K562 (cell line): ENCODE measurements around the gene MPZL1. TPM values are rescaled to one million over a fixed set of nuclear protein-coding genes. Genes with fewer than 3 reads are reported as not detected.

ENCODE experiments used
- CREBBP ChIP-seq: IDR thresholded peaks from one replicate; pipeline ENCODE4 v1.6.1; 2012; ENCODE audit warnings: low read depth, mild to moderate bottlenecking, control low read depth, inconsistent platforms, low read length
- CREM ChIP-seq: IDR thresholded peaks from 2 replicates; pipeline ENCODE4 v1.6.1; 2014; ENCODE audit warnings: antibody characterized with exemption, low read depth
- DMBX1 ChIP-seq: fragments of 250-450 bp; sonication (Bioruptor Pico); IDR thresholded peaks from 2 replicates; pipeline ENCODE4 v1.8.0; 2022; ENCODE audit warnings: inconsistent platforms, mild to moderate bottlenecking, moderate library complexity, borderline replicate concordance
- FOSL1 ChIP-seq: fragments of 200-800 bp; sonication (Bioruptor generic); conservative IDR thresholded peaks from 2 replicates; pipeline ENCODE4 v1.6.1; 2016; ENCODE audit warnings: missing genetic modification characterization, missing compliant biosample characterization
- FOXM1 ChIP-seq, 2 experiments: fragments of 450-650 bp in 1 of 2; sonication (generic) in 1 of 2; formaldehyde crosslinking in 1 of 2; IDR thresholded peaks; 2 replicates each; pipeline versions ENCODE4 v1.6.1 to v1.9.0; 2017 to 2022; ENCODE audit warnings: low read depth in 2 of 2, mild to moderate bottlenecking in 2 of 2, missing genetic modification reagents in 1 of 2, moderate library complexity in 1 of 2
- OTX1 ChIP-seq: fragments of 450-650 bp; formaldehyde crosslinking; IDR thresholded peaks from 2 replicates; pipeline ENCODE4 v1.4.0; 2022; ENCODE audit warnings: mild to moderate bottlenecking
- POLR3G ChIP-seq: IDR thresholded peaks from 2 replicates; pipeline ENCODE4 v1.6.1; 2011; ENCODE audit not compliant: insufficient read length, insufficient replicate concordance; ENCODE audit errors: extremely low read depth
- XRCC5 ChIP-seq: fragments of 200-400 bp; formaldehyde crosslinking; IDR thresholded peaks from 2 replicates; pipeline ENCODE4 v1.6.1; 2017; ENCODE audit warnings: low read depth, mild to moderate bottlenecking, low read length
- ZBTB1 ChIP-seq: sonication (generic); formaldehyde crosslinking; IDR thresholded peaks from 2 replicates; pipeline ENCODE4 v1.8.1; 2023; ENCODE audit warnings: missing genetic modification reagents, low read depth, mild to moderate bottlenecking, borderline replicate concordance
- ZNF830 ChIP-seq: fragments of 250-450 bp; sonication (Bioruptor Pico); IDR thresholded peaks from 2 replicates; pipeline ENCODE4 v1.5.0; 2021; ENCODE audit warnings: mild to moderate bottlenecking
- polyA plus RNA-seq, 8 experiments: library from polyadenylated mRNA; depleted of rRNA in 4 of 8; stranded (reverse) in 5 of 8; unstranded in 3 of 8; fragments of >200 nt; fragmentation: Nextera tagmentation in 2 of 8; fragmentation: Illumina TruSeq in 1 of 8; extraction: Ambion mirVana in 2 of 8; extraction: Trizol in 1 of 8; gene quantifications; 2 replicates each; pipeline versions ENCODE4 v1.2.1 to v1.2.3, GENCODE V29; 2011 to 2014; ENCODE audit warnings: inconsistent platforms in 1 of 8, missing spikeins in 1 of 8
- total RNA-seq, 7 experiments: library from RNA; depleted of rRNA in 6 of 7; stranded (reverse); fragments of >200 nt in 6 of 7; fragmentation: Illumina TruSeq in 2 of 7; extraction: Trizol in 2 of 7; gene quantifications; 2 replicates each; pipeline versions ENCODE4 v1.2.1 to v1.2.3, GENCODE V29; 2011 to 2021; ENCODE audit warnings: low replicate concordance in 1 of 7
- TF ChIP-seq, protein P1 (sequence below): fragments of 250-450 bp; sonication (Bioruptor Pico); IDR thresholded peaks from 2 replicates; pipeline ENCODE4 v1.5.0; 2022; ENCODE audit warnings: mild to moderate bottlenecking
- TF ChIP-seq, protein P2 (sequence below): fragments of 450-650 bp; IDR thresholded peaks from 2 replicates; pipeline ENCODE4 v1.6.1; 2017; ENCODE audit warnings: antibody characterized with exemption
- TF ChIP-seq, protein P3 (sequence below), 2 experiments: fragments of 450-650 bp; IDR thresholded peaks; 2 replicates each; pipeline ENCODE4 v1.6.1; 2018; ENCODE audit warnings: mild to moderate bottlenecking in 2 of 2, low read depth in 1 of 2; ENCODE audit not compliant: partially characterized antibody in 2 of 2
- TF ChIP-seq, protein P4 (sequence below): fragments of 450-650 bp; IDR thresholded peaks from 2 replicates; pipeline ENCODE4 v1.6.1; 2016; ENCODE audit warnings: antibody characterized with exemption
- TF ChIP-seq, protein P5 (sequence below): sonication (generic); formaldehyde crosslinking; IDR thresholded peaks from 2 replicates; pipeline ENCODE4 v1.8.0; 2022; ENCODE audit warnings: missing genetic modification reagents, mild to moderate bottlenecking, borderline replicate concordance
- TF ChIP-seq, protein P6 (sequence below): fragments of 450-650 bp; IDR thresholded peaks from 2 replicates; pipeline ENCODE4 v1.6.1; 2016; ENCODE audit warnings: missing biosample characterization, missing genetic modification characterization

Gene MPZL1
- total and polyA plus RNA-seq, 9 of the 15 experiments (the other 6 are each of a cell fraction or from before 2014, with no cell fraction given) = 14.5 to 153 (median 66.5) TPM

DNA sequence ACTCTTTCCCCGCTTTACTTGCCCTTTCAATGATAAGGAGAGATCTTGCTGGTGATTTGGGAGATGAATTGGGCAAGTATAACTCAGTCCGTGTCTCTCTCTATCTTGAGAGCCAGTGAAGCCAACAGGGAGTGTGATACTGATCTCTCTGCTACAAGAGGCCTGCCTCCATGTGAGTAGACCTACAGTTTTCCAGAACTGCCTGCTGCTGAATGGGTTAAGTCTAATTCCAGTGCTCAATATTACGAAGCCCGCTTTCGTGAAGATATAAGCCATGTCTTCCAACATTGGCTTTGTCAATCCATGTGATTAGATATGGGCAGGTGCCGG is 99.5 kb downstream of the MPZL1 start (continued):
- no peak for TF ChIP-seq POLR3G
- 0 out of 2 replicates have a peak, but pooled peaks have one; percentile 0 for TF ChIP-seq FOSL1 (tag)
- TF ChIP-seq FOXM1 (IDR thresholded peaks at IDR 0.05; ENCODE audit: low read depth) = no peak
- TF ChIP-seq FOXM1 (CRISPR knock-in tag; IDR thresholded peaks at IDR 0.05; ENCODE audit: low read depth) = no peak
- peak; percentile 46; the same call in 1 of the 2 replicates for TF ChIP-seq DMBX1 (CRISPR knock-in tag)
- no peak for TF ChIP-seq OTX1
- TF ChIP-seq, protein P1, sequence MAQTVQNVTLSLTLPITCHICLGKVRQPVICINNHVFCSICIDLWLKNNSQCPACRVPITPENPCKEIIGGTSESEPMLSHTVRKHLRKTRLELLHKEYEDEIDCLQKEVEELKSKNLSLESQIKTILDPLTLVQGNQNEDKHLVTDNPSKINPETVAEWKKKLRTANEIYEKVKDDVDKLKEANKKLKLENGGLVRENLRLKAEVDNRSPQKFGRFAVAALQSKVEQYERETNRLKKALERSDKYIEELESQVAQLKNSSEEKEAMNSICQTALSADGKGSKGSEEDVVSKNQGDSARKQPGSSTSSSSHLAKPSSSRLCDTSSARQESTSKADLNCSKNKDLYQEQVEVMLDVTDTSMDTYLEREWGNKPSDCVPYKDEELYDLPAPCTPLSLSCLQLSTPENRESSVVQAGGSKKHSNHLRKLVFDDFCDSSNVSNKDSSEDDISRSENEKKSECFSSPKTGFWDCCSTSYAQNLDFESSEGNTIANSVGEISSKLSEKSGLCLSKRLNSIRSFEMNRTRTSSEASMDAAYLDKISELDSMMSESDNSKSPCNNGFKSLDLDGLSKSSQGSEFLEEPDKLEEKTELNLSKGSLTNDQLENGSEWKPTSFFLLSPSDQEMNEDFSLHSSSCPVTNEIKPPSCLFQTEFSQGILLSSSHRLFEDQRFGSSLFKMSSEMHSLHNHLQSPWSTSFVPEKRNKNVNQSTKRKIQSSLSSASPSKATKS (CRISPR knock-in tag) = no peak
- no peak for TF ChIP-seq CREBBP
- TF ChIP-seq, protein P2, sequence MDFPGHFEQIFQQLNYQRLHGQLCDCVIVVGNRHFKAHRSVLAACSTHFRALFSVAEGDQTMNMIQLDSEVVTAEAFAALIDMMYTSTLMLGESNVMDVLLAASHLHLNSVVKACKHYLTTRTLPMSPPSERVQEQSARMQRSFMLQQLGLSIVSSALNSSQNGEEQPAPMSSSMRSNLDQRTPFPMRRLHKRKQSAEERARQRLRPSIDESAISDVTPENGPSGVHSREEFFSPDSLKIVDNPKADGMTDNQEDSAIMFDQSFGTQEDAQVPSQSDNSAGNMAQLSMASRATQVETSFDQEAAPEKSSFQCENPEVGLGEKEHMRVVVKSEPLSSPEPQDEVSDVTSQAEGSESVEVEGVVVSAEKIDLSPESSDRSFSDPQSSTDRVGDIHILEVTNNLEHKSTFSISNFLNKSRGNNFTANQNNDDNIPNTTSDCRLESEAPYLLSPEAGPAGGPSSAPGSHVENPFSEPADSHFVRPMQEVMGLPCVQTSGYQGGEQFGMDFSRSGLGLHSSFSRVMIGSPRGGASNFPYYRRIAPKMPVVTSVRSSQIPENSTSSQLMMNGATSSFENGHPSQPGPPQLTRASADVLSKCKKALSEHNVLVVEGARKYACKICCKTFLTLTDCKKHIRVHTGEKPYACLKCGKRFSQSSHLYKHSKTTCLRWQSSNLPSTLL = no peak
- TF ChIP-seq, protein P3, sequence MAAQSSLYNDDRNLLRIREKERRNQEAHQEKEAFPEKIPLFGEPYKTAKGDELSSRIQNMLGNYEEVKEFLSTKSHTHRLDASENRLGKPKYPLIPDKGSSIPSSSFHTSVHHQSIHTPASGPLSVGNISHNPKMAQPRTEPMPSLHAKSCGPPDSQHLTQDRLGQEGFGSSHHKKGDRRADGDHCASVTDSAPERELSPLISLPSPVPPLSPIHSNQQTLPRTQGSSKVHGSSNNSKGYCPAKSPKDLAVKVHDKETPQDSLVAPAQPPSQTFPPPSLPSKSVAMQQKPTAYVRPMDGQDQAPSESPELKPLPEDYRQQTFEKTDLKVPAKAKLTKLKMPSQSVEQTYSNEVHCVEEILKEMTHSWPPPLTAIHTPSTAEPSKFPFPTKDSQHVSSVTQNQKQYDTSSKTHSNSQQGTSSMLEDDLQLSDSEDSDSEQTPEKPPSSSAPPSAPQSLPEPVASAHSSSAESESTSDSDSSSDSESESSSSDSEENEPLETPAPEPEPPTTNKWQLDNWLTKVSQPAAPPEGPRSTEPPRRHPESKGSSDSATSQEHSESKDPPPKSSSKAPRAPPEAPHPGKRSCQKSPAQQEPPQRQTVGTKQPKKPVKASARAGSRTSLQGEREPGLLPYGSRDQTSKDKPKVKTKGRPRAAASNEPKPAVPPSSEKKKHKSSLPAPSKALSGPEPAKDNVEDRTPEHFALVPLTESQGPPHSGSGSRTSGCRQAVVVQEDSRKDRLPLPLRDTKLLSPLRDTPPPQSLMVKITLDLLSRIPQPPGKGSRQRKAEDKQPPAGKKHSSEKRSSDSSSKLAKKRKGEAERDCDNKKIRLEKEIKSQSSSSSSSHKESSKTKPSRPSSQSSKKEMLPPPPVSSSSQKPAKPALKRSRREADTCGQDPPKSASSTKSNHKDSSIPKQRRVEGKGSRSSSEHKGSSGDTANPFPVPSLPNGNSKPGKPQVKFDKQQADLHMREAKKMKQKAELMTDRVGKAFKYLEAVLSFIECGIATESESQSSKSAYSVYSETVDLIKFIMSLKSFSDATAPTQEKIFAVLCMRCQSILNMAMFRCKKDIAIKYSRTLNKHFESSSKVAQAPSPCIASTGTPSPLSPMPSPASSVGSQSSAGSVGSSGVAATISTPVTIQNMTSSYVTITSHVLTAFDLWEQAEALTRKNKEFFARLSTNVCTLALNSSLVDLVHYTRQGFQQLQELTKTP (IDR thresholded peaks at IDR 0.05; ENCODE audit: low read depth in 1 of 2, partially characterized antibody in 2 of 2) = peak in 1 of 2 experiments; percentile 28
- TF ChIP-seq CREM = no peak
- TF ChIP-seq XRCC5 = no peak
- TF ChIP-seq, protein P4, sequence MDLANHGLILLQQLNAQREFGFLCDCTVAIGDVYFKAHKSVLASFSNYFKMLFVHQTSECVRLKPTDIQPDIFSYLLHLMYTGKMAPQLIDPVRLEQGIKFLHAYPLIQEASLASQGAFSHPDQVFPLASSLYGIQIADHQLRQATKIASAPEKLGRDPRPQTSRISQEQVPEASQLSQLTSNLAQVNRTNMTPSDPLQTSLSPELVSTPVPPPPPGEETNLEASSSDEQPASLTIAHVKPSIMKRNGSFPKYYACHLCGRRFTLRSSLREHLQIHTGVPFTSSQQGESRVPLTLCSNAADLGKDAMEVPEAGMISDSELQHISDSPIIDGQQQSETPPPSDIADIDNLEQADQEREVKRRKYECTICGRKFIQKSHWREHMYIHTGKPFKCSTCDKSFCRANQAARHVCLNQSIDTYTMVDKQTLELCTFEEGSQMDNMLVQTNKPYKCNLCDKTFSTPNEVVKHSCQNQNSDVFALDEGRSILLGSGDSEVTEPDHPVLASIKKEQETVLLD = no peak
- TF ChIP-seq ZBTB1 (CRISPR knock-in tag) = no peak
- TF ChIP-seq, protein P5, sequence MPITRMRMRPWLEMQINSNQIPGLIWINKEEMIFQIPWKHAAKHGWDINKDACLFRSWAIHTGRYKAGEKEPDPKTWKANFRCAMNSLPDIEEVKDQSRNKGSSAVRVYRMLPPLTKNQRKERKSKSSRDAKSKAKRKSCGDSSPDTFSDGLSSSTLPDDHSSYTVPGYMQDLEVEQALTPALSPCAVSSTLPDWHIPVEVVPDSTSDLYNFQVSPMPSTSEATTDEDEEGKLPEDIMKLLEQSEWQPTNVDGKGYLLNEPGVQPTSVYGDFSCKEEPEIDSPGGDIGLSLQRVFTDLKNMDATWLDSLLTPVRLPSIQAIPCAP (CRISPR knock-in tag) = no peak
- TF ChIP-seq ZNF830 (CRISPR knock-in tag) = no peak
- TF ChIP-seq, protein P6, sequence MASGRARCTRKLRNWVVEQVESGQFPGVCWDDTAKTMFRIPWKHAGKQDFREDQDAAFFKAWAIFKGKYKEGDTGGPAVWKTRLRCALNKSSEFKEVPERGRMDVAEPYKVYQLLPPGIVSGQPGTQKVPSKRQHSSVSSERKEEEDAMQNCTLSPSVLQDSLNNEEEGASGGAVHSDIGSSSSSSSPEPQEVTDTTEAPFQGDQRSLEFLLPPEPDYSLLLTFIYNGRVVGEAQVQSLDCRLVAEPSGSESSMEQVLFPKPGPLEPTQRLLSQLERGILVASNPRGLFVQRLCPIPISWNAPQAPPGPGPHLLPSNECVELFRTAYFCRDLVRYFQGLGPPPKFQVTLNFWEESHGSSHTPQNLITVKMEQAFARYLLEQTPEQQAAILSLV (tag) = no peak
